ENCODE results near the gene PRKACB. TPM values are rescaled to one million over a fixed set of nuclear protein-coding genes. Genes with fewer than 3 reads are reported as not detected.

Gene PRKACB
- total and polyA plus RNA-seq, 2 of the 8 experiments (the other 6 are each of a cell fraction or from before 2014, with no cell fraction given), result 7.8 to 31.0 TPM

- H3K9ac ChIP-seq (replicated peaks in 1 of 4; ENCODE audit: extremely low read depth in 1 of 4, low read depth in 3 of 4, low read length in 3 of 4), result no peak overlapping the region
- H4K20me1 ChIP-seq (replicated peaks in 1 of 2; ENCODE audit: control insufficient read depth in 1 of 2, insufficient read depth in 2 of 2, low read length in 2 of 2), result no peaks in the 10 kb centered on the region
- no peaks in the 10 kb centered on the region for H3K23me2 ChIP-seq (ENCODE audit: low read depth, low read length)
- CTCF ChIA-PET (ENCODE audit: partially characterized antibody), result no interaction called here
- H2BK12ac ChIP-seq (ENCODE audit: low read depth, low read length), result no peak overlapping the region
- H3K4me3 ChIP-seq (ENCODE audit: extremely low read depth in 1 of 4, insufficient read depth in 2 of 4, low read depth in 3 of 4, low read length in 4 of 4), result no peak overlapping the region
- H3K4me1 ChIP-seq (replicated peaks in 1 of 4; ENCODE audit: control insufficient read depth in 3 of 4, insufficient read depth in 4 of 4, low read length in 3 of 4), result no peaks in the 10 kb centered on the region
- no peak overlapping the region for H2BK20ac ChIP-seq (ENCODE audit: low read length)
- POLR2A ChIA-PET (ENCODE audit: partially characterized antibody), result no interaction called here
- H2AK5ac ChIP-seq (ENCODE audit: low read depth, low read length), result no peak overlapping the region
- no peak overlapping the region for H3K18ac ChIP-seq (ENCODE audit: extremely low read depth, low read length)
- no peak overlapping the region for H4K91ac ChIP-seq (replicated peaks; ENCODE audit: insufficient read length, low read length)
- no peak overlapping the region for H2BK5ac ChIP-seq (ENCODE audit: low read depth, low read length)
- H3K27me3 ChIP-seq (replicated peaks in 1 of 4; ENCODE audit: control insufficient read depth in 3 of 4, extremely low read depth in 1 of 4, insufficient read depth in 3 of 4, low read length in 3 of 4), result peaks cover 0 to 1% (median 0%) of the 10 kb centered on the region in 4 experiments; a peak in 1 of 7 replicates
- H3K36me3 ChIP-seq (ENCODE audit: control insufficient read depth in 2 of 4, insufficient read depth in 4 of 4, low read length in 3 of 4), result peaks cover 0 to 6% (median 5%) of the 10 kb centered on the region in 4 experiments; a peak in 6 of 8 replicates
- DNase-seq (ENCODE audit: low read depth in 1 of 2, low spot score in 2 of 2) (no peak), FAIRE-seq (no peak)
- H3K79me1 ChIP-seq (ENCODE audit: low read depth, low read length), result no peaks in the 10 kb centered on the region
- no peak overlapping the region for H2BK120ac ChIP-seq (replicated peaks; ENCODE audit: low read depth, low read length)
- H3K27ac ChIP-seq (ENCODE audit: low read depth, low read length), result no peak overlapping the region
- WGBS, 2 experiments (ENCODE audit: extremely low coverage in 1 of 2, insufficient coverage in 1 of 2, insufficient read length in 1 of 2, insufficient replicate concordance in 2 of 2, low coverage in 1 of 2, low lambda C conversion rate in 2 of 2, missing lambda C conversion rate in 1 of 2), result 88% methylated on average over 2 of the region's 2 CpGs; no CpG with 5 or more reads in 1 of the 2 experiments
- no peak overlapping the region for H3K4me2 ChIP-seq (ENCODE audit: insufficient read depth in 1 of 2, low read depth in 2 of 2, low read length in 2 of 2)
- no peaks in the 10 kb centered on the region for H3K79me2 ChIP-seq (ENCODE audit: control insufficient read depth in 1 of 2, insufficient read depth in 2 of 2, low read length in 2 of 2)
- no peak overlapping the region for H2BK15ac ChIP-seq (ENCODE audit: low read length)
- H3K9me3 ChIP-seq (ENCODE audit: insufficient read depth in 2 of 2, low read depth in 1 of 2, low read length in 1 of 2), result peaks cover 8 to 12% of the 10 kb centered on the region in 2 experiments
- no peak overlapping the region for H3K23ac ChIP-seq (ENCODE audit: insufficient read length)
- H3K14ac ChIP-seq (ENCODE audit: insufficient read length), result no peak overlapping the region
- H4K8ac ChIP-seq (ENCODE audit: extremely low read depth, insufficient read depth, low read length), result no peak overlapping the region
- H3K4ac ChIP-seq (replicated peaks; ENCODE audit: insufficient read length, low read depth, low read length), result no peak overlapping the region
- H2AFZ ChIP-seq (ENCODE audit: low read length), result no peak overlapping the region
- no peak overlapping the region for H4K5ac ChIP-seq (ENCODE audit: insufficient read length, low read depth, low read length)
- H3K56ac ChIP-seq (replicated peaks; ENCODE audit: insufficient read length, low read depth, low read length), result no peak overlapping the region
- TF ChIP-seq EP300 (IDR thresholded peaks at IDR 0.05; ENCODE audit: borderline replicate concordance in 1 of 2, low read depth in 2 of 2, low read length in 2 of 2), result no peak
- no peak for TF ChIP-seq BRCA1 (IDR thresholded peaks at IDR 0.05; ENCODE audit: low read depth, low read length)
- no peak for TF ChIP-seq SIN3A (conservative IDR thresholded peaks at IDR 0.05 in 1 of 2, IDR thresholded peaks at IDR 0.05 in 1 of 2; ENCODE audit: low read depth in 1 of 2, low read length in 2 of 2)
Measured at GRCh38 chr1:84236256-84236655, 92.2 kb downstream of the PRKACB start.

All from H1 (cell line).